Measurements from ENCODE around the gene OR10A2. TPM values are rescaled to one million over a fixed set of nuclear protein-coding genes. Genes with fewer than 3 reads are reported as not detected.
"Not testable (repeated sequence)": the region's sequence is repeated elsewhere in the genome, so short reads cannot be mapped to it uniquely, and the experiment has no call there.

OR10A2 gene
- total RNA-seq, 6 experiments from 2014 or later, result not detected

GRCh38 chr11:6876914-6877313 lies 14.1 kb downstream of the OR10A2 start:
- no peaks in the 10 kb centered on the region; the same call in 1 of the 2 replicates for H3K36me3 Mint-ChIP-seq (ENCODE audit: low read depth)
- peaks cover 2% of the 10 kb centered on the region; the same call in 1 of the 2 replicates for H3K27me3 Mint-ChIP-seq (ENCODE audit: insufficient read depth)
- H3K4me1 Mint-ChIP-seq (ENCODE audit: low read depth), result no peaks in the 10 kb centered on the region
- H3K9me3 Mint-ChIP-seq, result peaks cover 8% of the 10 kb centered on the region
- DNase-seq, result no peak
- TF ChIP-seq CTCF (IDR thresholded peaks at IDR 0.05), result no peak
- H3K4me3 Mint-ChIP-seq, result no peak overlapping the region
- H3K27ac Mint-ChIP-seq, result no peak overlapping the region

GRCh38 chr11:6882751-6883150 lies 19.9 kb downstream of the OR10A2 start:
- Mint-ChIP-seq H3K9me3 (no peaks in the 10 kb centered on the region), H3K36me3 (ENCODE audit: low read depth) (no peaks in the 10 kb centered on the region), H3K27ac (no peak overlapping the region), H3K4me1 (ENCODE audit: low read depth) (no peaks in the 10 kb centered on the region), H3K4me3 (no peak overlapping the region), H3K27me3 (ENCODE audit: insufficient read depth) (peaks cover 2% of the 10 kb centered on the region; the same call in 1 of the 2 replicates)
- DNase-seq, result no peak
- TF ChIP-seq CTCF (IDR thresholded peaks at IDR 0.05), result no peak

- not testable (repeated sequence) for H3K27ac Mint-ChIP-seq; H3K9me3 Mint-ChIP-seq; H3K4me3 Mint-ChIP-seq; H3K4me1 Mint-ChIP-seq (ENCODE audit: low read depth); H3K27me3 Mint-ChIP-seq (ENCODE audit: insufficient read depth); H3K36me3 Mint-ChIP-seq (ENCODE audit: low read depth); DNase-seq
Measured at GRCh38 chr11:6887711-6888110, 24.9 kb downstream of the OR10A2 start.

GRCh38 chr11:6888830-6889229 lies 26.0 kb downstream of the OR10A2 start:
- no peak for TF ChIP-seq CTCF (IDR thresholded peaks at IDR 0.05)
- Mint-ChIP-seq H3K27ac (no peak overlapping the region), H3K36me3 (ENCODE audit: low read depth) (no peaks in the 10 kb centered on the region), H3K27me3 (ENCODE audit: insufficient read depth) (no peaks in the 10 kb centered on the region; the same call in 1 of the 2 replicates), H3K4me3 (no peak overlapping the region), H3K9me3 (no peaks in the 10 kb centered on the region), H3K4me1 (ENCODE audit: low read depth) (no peaks in the 10 kb centered on the region)
- no peak for DNase-seq

- Mint-ChIP-seq H3K4me3 (no peak overlapping the region), H3K36me3 (ENCODE audit: low read depth) (no peaks in the 10 kb centered on the region), H3K4me1 (ENCODE audit: low read depth) (no peaks in the 10 kb centered on the region), H3K27me3 (ENCODE audit: insufficient read depth) (no peaks in the 10 kb centered on the region; the same call in 1 of the 2 replicates), H3K27ac (no peak overlapping the region), H3K9me3 (no peaks in the 10 kb centered on the region)
- no peak for DNase-seq
- no peak for TF ChIP-seq CTCF (IDR thresholded peaks at IDR 0.05)
Measured at GRCh38 chr11:6889835-6890234, 27.0 kb downstream of the OR10A2 start.

- Mint-ChIP-seq H3K27ac (no peak within 1 kb of the TSS), H3K36me3 (ENCODE audit: low read depth) (no peaks in the 10 kb centered on the region), H3K4me1 (ENCODE audit: low read depth) (no peaks in the 10 kb centered on the region), H3K9me3 (no peaks in the 10 kb centered on the region), H3K27me3 (ENCODE audit: insufficient read depth) (no peaks in the 10 kb centered on the region; the same call in 1 of the 2 replicates), H3K4me3 (no peak within 1 kb of the TSS)
- DNase-seq, result no peak
- TF ChIP-seq CTCF (IDR thresholded peaks at IDR 0.05), result no peak
Measured at GRCh38 chr11:6892400-6892799, 29.5 kb downstream of the OR10A2 start, which contains the start of gene OR2D2. Gene OR2D2 (minus strand): TSS chr11:6892500. CDS start chr11:6892500, 0 bp downstream.
